Measurements from ENCODE around the gene CHCHD6.
"Not testable (repeated sequence)": the region's sequence is repeated elsewhere in the genome, so short reads cannot be mapped to it uniquely, and the experiment has no call there.

The CHCHD6 gene

DNA sequence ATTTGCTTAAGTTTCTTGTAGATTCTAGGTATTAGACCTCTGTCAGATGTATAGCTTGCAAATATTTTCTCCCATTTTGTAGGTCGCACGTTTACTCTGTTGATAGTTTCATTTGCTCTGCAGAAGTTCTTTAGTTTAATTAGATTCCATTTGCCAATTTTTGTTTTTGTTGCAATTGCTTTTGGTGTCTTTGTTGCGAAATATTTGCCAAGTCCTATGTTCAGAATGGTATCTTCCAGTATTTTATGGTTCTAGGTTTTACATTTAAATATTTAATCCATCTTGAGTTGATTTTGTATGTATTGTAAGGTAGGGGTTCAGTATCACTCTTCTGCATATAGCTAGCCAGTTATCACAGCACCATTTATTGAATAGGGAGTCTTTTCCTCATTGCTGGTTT is 64.9 kb downstream of the CHCHD6 start:
- no peak for TF ChIP-seq POLR2A (IDR thresholded peaks at IDR 0.05; ENCODE audit: low read depth, low read length)
- FAIRE-seq = no peak
- DNase-seq (ENCODE audit: insufficient read length, low spot score) = no peak

DNA sequence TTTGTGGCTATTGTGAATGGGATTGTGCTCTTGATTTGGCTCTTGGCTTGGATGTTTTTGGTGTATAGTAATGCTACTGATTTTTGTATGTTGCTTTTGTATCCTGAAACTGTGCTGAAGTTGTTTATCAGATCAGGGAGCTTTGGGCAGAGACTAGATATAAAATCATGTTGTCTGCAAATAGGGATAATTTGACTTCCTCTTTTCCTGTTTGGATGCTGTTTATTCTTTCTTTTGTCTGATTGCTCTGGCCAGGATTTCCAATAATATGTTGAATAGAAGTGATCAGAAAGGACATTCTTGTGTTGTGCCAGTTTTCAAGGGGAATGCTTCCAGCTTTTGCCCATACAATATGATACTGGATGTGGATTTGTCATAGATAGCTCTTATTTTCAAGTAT is 66.1 kb downstream of the CHCHD6 start:
- no peak for TF ChIP-seq POLR2A (IDR thresholded peaks at IDR 0.05; ENCODE audit: low read depth, low read length)
- no peak for FAIRE-seq
- DNase-seq (ENCODE audit: insufficient read length, low spot score) = no peak

DNA sequence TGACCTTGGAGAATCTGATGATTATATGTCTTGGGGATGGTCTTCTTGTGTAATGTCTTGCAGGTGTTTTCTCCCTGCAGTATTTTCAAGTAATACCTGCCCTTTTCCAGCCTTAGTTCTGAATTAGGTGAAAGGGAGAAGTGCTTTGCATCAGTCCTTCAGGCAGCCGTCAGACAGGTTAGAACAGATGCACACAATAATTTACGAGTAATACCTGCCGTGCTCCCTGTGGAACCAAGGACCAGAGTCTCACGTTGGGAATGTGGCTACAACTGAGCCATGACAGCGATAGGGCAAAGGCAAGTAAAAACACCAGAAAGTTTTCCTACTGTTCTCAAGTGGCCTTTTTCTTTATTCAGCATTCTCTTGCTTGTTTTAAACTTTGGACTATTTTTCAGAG is 69.1 kb downstream of the CHCHD6 start:
- no peak for DNase-seq (ENCODE audit: insufficient read length, low spot score)
- FAIRE-seq = no peak
- TF ChIP-seq POLR2A (IDR thresholded peaks at IDR 0.05; ENCODE audit: low read depth, low read length) = no peak

- DNase-seq (ENCODE audit: insufficient read length, low spot score) (no peak), FAIRE-seq (no peak)
- TF ChIP-seq POLR2A (IDR thresholded peaks at IDR 0.05; ENCODE audit: low read depth, low read length) = no peak
Measured at GRCh38 chr3:126773783-126774182, 69.7 kb downstream of the CHCHD6 start.

- TF ChIP-seq POLR2A (IDR thresholded peaks at IDR 0.05; ENCODE audit: low read depth, low read length) = no peak
- FAIRE-seq (no peak), DNase-seq (ENCODE audit: insufficient read length, low spot score) (no peak)
Measured at GRCh38 chr3:126777366-126777765, 73.3 kb downstream of the CHCHD6 start.

DNA sequence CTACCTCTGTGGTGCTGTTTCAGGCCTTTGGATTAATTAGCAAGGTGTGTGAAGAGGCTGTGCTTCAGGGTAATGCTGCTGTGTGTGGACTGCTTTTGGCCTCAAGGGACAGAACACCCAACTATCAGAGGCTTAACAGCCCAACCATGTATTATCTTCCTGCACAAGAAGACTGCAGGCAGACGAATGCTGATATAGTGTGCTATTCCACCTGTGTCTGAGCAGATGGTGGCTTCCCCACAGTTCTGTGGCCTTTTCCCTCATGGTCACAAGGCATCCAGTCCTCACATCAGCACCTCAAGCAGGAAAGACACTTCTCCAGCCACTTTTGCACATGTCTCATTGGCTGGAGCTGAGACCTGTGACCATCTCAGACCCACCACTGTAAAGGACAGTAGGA is 76.6 kb downstream of the CHCHD6 start:
- FAIRE-seq (no peak), DNase-seq (ENCODE audit: insufficient read length, low spot score) (no peak)
- no peak for TF ChIP-seq POLR2A (IDR thresholded peaks at IDR 0.05; ENCODE audit: low read depth, low read length)

- no peak for TF ChIP-seq POLR2A (IDR thresholded peaks at IDR 0.05; ENCODE audit: low read depth, low read length)
- FAIRE-seq = no peak
- no peak for DNase-seq (ENCODE audit: insufficient read length, low spot score)
Measured at GRCh38 chr3:126781406-126781805, 77.4 kb downstream of the CHCHD6 start.

DNA sequence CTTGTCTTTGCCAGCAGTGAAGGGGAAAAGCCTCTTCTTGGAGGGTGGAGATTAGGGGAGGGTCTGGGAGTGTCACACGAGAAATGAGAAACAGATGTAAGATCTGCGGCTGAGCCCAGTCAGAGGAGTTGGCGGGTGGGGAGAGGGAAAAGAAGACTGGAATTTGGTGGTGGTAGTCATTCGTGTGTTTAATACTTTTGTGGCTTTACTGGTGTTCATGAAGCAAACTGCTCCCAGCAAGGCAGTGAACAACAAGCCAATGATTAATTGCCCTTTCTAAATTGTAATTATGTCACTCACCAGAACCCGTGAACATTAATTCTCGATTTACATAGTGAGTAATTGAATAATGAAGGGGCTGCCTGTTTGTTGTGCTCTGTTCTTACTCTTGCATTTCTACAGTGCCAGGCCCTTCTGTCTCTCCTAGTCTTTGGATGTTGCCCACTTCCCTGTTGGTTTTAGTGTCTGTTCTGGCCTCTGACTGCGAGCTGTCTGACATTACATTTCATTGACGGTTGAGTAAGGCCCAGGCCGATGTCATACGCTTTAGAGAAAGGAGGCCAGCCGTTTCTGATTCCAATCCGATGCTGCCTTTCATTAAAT is 78.0 kb downstream of the CHCHD6 start:
- FAIRE-seq = peak; percentile 50
- DNase-seq (ENCODE audit: insufficient read length, low spot score) = peak; percentile 15
- TF ChIP-seq POLR2A (IDR thresholded peaks at IDR 0.05; ENCODE audit: low read depth, low read length) = no peak

- peak; percentile 98 for FAIRE-seq
- DNase-seq (ENCODE audit: insufficient read length, low spot score) = peak; percentile 68
- TF ChIP-seq POLR2A (IDR thresholded peaks at IDR 0.05; ENCODE audit: low read depth, low read length) = no peak
Measured at GRCh38 chr3:126782536-126782935, 78.5 kb downstream of the CHCHD6 start.

- TF ChIP-seq POLR2A (IDR thresholded peaks at IDR 0.05; ENCODE audit: low read depth, low read length) = no peak
- DNase-seq (ENCODE audit: insufficient read length, low spot score) (no peak), FAIRE-seq (no peak)
Measured at GRCh38 chr3:126784254-126784653, 80.2 kb downstream of the CHCHD6 start.

- not testable (repeated sequence) for FAIRE-seq; DNase-seq (ENCODE audit: insufficient read length, low spot score)
Measured at GRCh38 chr3:126791320-126791719, 87.3 kb downstream of the CHCHD6 start.

DNA sequence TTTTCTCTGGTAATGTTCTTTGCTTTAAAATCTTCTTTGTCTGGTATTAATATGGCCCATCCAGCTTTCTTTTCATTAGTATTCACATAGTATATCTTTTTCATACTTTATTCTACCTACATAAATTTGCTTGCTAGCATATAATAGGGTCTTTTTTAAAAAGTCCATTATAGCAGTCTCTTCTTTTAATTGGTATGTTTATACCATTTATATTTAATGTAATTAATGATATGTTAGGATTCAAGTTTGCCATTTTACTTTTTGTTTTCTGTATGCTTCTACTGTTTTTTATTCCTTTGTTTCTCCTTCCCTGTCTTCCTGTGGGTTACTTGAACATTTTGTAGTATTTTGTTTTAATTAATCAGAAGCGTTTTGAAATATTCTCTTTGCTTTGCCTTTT is 89.0 kb downstream of the CHCHD6 start:
- no peak for DNase-seq (ENCODE audit: insufficient read length, low spot score)
- no peak for TF ChIP-seq POLR2A (IDR thresholded peaks at IDR 0.05; ENCODE audit: low read depth, low read length)
- FAIRE-seq = no peak

- DNase-seq (ENCODE audit: insufficient read length, low spot score) (no peak), FAIRE-seq (no peak)
- no peak for TF ChIP-seq POLR2A (IDR thresholded peaks at IDR 0.05; ENCODE audit: low read depth, low read length)
Measured at GRCh38 chr3:126797563-126797962, 93.5 kb downstream of the CHCHD6 start.

DNA sequence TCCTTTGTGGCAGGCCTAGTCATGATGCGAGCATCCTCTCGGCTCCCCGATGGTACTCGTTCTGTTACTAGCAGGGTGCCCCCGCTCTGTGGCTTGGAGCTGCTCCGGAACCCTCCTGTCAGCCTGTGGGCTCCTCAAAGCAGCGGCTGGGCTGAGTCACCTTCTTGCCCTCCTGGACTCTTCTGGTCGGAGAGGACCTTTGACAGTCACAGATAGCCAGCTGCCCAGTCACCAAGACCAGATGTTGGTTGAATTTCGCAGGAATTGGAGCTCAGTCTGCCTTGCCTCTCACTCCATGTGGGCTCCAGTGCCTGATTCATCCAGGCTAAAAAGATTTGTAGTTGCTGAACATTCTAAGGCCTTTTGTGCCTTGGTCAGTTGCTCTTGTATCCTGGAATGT is 94.5 kb downstream of the CHCHD6 start:
- TF ChIP-seq POLR2A (IDR thresholded peaks at IDR 0.05; ENCODE audit: low read depth, low read length) = no peak
- FAIRE-seq = no peak
- no peak for DNase-seq (ENCODE audit: insufficient read length, low spot score)

DNA sequence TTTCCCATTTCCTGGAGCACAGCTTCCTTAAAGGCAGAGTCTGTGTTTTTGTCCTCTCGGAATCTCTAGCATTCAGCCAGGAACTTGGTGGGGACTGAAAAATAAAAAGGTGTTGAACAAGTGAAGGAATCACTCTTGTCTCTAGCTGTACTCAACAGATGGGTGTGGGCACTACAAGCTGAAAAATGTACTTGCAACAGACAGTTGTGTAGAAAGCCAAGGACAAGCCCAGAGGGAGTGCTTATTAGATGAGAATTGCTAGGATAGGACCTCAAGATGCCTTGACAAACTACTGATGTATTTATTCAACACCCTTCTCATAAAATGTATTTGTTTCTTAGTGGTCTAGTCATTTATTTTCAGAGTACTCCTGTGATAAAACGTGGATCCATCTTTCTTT is 95.1 kb downstream of the CHCHD6 start:
- no peak for FAIRE-seq
- no peak for TF ChIP-seq POLR2A (IDR thresholded peaks at IDR 0.05; ENCODE audit: low read depth, low read length)
- no peak for DNase-seq (ENCODE audit: insufficient read length, low spot score)

DNA sequence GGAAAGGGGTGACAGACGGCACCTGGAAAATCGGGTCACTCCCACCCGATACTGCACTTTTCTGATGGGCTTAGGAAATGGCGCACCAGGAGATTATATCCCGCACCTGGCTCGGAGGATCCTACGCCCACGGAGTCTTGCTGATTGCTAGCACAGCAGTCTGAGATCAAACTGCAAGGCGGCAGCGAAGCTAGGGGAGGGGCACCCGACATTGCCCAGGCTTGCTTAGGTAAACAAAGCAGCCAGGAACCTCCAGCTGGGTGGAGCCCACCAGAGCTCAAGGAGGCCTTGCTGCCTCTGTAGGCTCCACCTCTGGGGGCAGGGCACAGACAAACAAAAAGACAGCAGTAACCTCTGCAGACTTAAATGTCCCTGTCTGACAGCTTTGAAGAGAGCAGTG is 97.3 kb downstream of the CHCHD6 start:
- DNase-seq (ENCODE audit: insufficient read length, low spot score) = not testable (repeated sequence)

More for the DNA sequence above, 97.3 kb downstream of the CHCHD6 start:
- not testable (repeated sequence) for FAIRE-seq

Measured in H54 (cell line).